ENCODE data around the gene APOF. TPM values are rescaled to one million over a fixed set of nuclear protein-coding genes. Genes with fewer than 3 reads are reported as not detected.

APOF gene
- total and polyA plus RNA-seq, 10 of the 15 experiments (the other 5 are each of a cell fraction or from before 2014, with no cell fraction given): 0.04 to 0.19 (median 0.11) TPM; not detected in 5

DNA sequence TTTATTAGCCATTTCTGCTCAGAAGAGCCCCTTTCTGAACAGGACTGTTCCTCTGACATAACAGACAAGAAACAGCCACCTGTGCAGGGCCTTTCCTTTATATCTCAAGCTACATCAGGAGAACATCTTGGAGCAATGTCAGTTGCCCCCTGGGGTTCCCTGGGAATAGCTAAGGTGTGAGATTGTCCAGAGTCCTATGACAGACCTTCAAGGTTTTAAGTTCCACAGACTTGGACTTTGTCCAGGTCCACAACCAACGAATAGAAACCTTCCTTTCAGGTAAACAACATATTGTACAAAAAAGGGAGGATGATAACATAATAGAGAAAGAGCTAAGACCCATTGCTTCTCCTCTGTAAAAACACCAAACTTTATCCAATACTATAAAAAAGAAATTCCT is 21.0 kb downstream of the APOF start:
- Histone ChIP-seq H3K9ac (ENCODE audit: control insufficient read depth, insufficient read depth, low read length) (no peak overlapping the region), H3K9me3 (replicated peaks; ENCODE audit: control insufficient read depth, insufficient read depth, low read length) (no peaks in the 10 kb centered on the region), H2AFZ (ENCODE audit: control insufficient read depth, low read depth, low read length) (no peak overlapping the region), H3K4me2 (ENCODE audit: control insufficient read depth, insufficient read depth) (no peak overlapping the region), H3K79me2 (ENCODE audit: control insufficient read depth, insufficient read depth, low read length) (no peaks in the 10 kb centered on the region), H3K4me1 (ENCODE audit: control insufficient read depth, insufficient read depth, low read length) (peaks cover 18% of the 10 kb centered on the region), H3K27me3 (replicated peaks in 1 of 2; ENCODE audit: control insufficient read depth in 2 of 2, insufficient read depth in 2 of 2, low read length in 1 of 2) (no peaks in the 10 kb centered on the region), H3K4me3 (no peak overlapping the region), H3K36me3 (ENCODE audit: control insufficient read depth in 2 of 2, insufficient read depth in 2 of 2, low read length in 1 of 2) (peaks cover 6 to 23% of the 10 kb centered on the region in 2 experiments; a peak in 3 of 4 replicates), H3K27ac (ENCODE audit: control insufficient read depth, insufficient read depth) (no peak overlapping the region), H4K20me1 (ENCODE audit: control insufficient read depth, insufficient read depth) (no peaks in the 10 kb centered on the region)
- SMC1A ChIA-PET (ENCODE audit: uncharacterized antibody, unreplicated experiment): interaction anchor here (1.0 to 2.3 kb wide), 5 partner anchors 9 to 123 kb away, joined by 3 to 12 read pairs (median 3); no protein-coding TSS in a partner anchor
- ATAC-seq (no peak), FAIRE-seq (no peak), DNase-seq (ENCODE audit: low read depth, low spot score) (no peak)
- CTCF ChIA-PET: interaction anchor here (0.8 to 1.8 kb wide), 4 partner anchors 10 to 122 kb away, joined by 3 to 5 read pairs (median 4); partner anchors contain the start of gene STAT2
- POLR2A ChIA-PET: interaction anchor here (0.6 to 11.4 kb wide), 3 partner anchors 10 to 567 kb away, joined by 4 to 140 read pairs (median 8); partner anchors contain the start of genes APOF and STAT2
- in situ Hi-C loops (cut with MboI) (no loop called here), intact Hi-C loops (cut with micrococcal nuclease; ENCODE audit: unreplicated experiment) (no loop called here)
- BruUV-seq (replicated peaks): no TSS peak
- 85% methylated on average over 1 of the region's 1 CpG for WGBS (ENCODE audit: insufficient coverage, insufficient replicate concordance, low lambda C conversion rate, missing lambda C conversion rate)
- TF ChIP-seq CHD1 (IDR thresholded peaks at IDR 0.05; ENCODE audit: low read depth, low read length) (no peak), SIX5 (IDR thresholded peaks at IDR 0.05; ENCODE audit: low read depth, low read length, severe bottlenecking) (no peak), EZH2 (IDR thresholded peaks at IDR 0.05; ENCODE audit: borderline replicate concordance, control insufficient read depth, low read depth, low read length) (no peak), NFXL1 (IDR thresholded peaks at IDR 0.05; ENCODE audit: borderline replicate concordance) (no peak)
- RAD21 ChIA-PET (ENCODE audit: unreplicated experiment): no interaction called here

DNA sequence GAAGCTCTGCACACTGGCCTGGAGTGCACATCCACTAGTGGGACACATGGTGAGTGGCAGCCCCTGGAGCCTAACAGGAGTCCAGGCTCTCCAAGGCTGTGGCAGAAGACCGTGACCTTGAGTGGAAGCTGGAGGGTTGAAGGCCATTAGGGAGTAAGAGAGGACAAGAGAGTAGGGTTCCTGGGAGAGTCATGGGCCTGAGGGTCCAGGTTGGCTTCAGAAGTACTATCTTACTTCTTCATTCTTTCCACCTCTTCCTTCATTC is 23.6 kb downstream of the APOF start:
- intact Hi-C loops (cut with micrococcal nuclease; ENCODE audit: unreplicated experiment): no loop called here
- ChIA-PET POLR2A (interaction anchor here (0.6 to 11.4 kb wide), 7 partner anchors 21 to 182 kb away, joined by 3 to 140 read pairs (median 4); partner anchors contain the start of genes APOF, CNPY2, STAT2 and TIMELESS), SMC1A (ENCODE audit: uncharacterized antibody, unreplicated experiment) (interaction anchor here (0.6 to 2.9 kb wide), 5 partner anchors 20 to 322 kb away, joined by 3 to 28 read pairs (median 3); partner anchors contain the start of genes CNPY2 and STAT2), RAD21 (ENCODE audit: unreplicated experiment) (interaction anchor here (1.4 to 4.6 kb wide), 3 partner anchors 20 to 125 kb away, joined by 8 to 47 read pairs (median 9); partner anchors contain the start of gene STAT2), CTCF (interaction anchor here (0.7 to 3.6 kb wide), 6 partner anchors 9 to 125 kb away, joined by 3 to 21 read pairs (median 4); partner anchors contain the start of genes ANKRD52, RNF41 and STAT2)
- H3K9ac ChIP-seq (ENCODE audit: control insufficient read depth, insufficient read depth, low read length): peak overlapping the region; percentile 64
- WGBS (ENCODE audit: insufficient coverage, insufficient replicate concordance, low lambda C conversion rate, missing lambda C conversion rate): 94% methylated on average over 1 of the region's 1 CpG
- H3K4me3 ChIP-seq: peak overlapping the region; percentile 40; the same call in 1 of the 2 replicates
- H3K4me2 ChIP-seq (ENCODE audit: control insufficient read depth, insufficient read depth): peak overlapping the region; percentile 88
- peaks cover 5 to 18% of the 10 kb centered on the region in 2 experiments; a peak in 3 of 4 replicates for H3K36me3 ChIP-seq (ENCODE audit: control insufficient read depth in 2 of 2, insufficient read depth in 2 of 2, low read length in 1 of 2)
- ATAC-seq (no peak), FAIRE-seq (no peak), DNase-seq (ENCODE audit: low read depth, low spot score) (no peak)
- H3K27me3 ChIP-seq (replicated peaks in 1 of 2; ENCODE audit: control insufficient read depth in 2 of 2, insufficient read depth in 2 of 2, low read length in 1 of 2): no peaks in the 10 kb centered on the region
- H4K20me1 ChIP-seq (ENCODE audit: control insufficient read depth, insufficient read depth): no peaks in the 10 kb centered on the region
- peaks cover 1% of the 10 kb centered on the region; the same call in 1 of the 2 replicates for H3K79me2 ChIP-seq (ENCODE audit: control insufficient read depth, insufficient read depth, low read length)
- peak overlapping the region; percentile 72; the same call in 1 of the 2 replicates for H2AFZ ChIP-seq (ENCODE audit: control insufficient read depth, low read depth, low read length)
- TF ChIP-seq, protein P1, sequence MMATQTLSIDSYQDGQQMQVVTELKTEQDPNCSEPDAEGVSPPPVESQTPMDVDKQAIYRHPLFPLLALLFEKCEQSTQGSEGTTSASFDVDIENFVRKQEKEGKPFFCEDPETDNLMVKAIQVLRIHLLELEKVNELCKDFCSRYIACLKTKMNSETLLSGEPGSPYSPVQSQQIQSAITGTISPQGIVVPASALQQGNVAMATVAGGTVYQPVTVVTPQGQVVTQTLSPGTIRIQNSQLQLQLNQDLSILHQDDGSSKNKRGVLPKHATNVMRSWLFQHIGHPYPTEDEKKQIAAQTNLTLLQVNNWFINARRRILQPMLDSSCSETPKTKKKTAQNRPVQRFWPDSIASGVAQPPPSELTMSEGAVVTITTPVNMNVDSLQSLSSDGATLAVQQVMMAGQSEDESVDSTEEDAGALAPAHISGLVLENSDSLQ (IDR thresholded peaks at IDR 0.05): peak; percentile 60
- TF ChIP-seq, protein P2, sequence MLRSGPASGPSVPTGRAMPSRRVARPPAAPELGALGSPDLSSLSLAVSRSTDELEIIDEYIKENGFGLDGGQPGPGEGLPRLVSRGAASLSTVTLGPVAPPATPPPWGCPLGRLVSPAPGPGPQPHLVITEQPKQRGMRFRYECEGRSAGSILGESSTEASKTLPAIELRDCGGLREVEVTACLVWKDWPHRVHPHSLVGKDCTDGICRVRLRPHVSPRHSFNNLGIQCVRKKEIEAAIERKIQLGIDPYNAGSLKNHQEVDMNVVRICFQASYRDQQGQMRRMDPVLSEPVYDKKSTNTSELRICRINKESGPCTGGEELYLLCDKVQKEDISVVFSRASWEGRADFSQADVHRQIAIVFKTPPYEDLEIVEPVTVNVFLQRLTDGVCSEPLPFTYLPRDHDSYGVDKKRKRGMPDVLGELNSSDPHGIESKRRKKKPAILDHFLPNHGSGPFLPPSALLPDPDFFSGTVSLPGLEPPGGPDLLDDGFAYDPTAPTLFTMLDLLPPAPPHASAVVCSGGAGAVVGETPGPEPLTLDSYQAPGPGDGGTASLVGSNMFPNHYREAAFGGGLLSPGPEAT (IDR thresholded peaks at IDR 0.05; ENCODE audit: low read depth): no peak
- TF ChIP-seq SUZ12 (IDR thresholded peaks at IDR 0.05; ENCODE audit: unreplicated experiment) (no peak), LARP7 (IDR thresholded peaks at IDR 0.05) (peak; percentile 29; the same call in 1 of the 2 replicates)
- TF ChIP-seq, protein P3, sequence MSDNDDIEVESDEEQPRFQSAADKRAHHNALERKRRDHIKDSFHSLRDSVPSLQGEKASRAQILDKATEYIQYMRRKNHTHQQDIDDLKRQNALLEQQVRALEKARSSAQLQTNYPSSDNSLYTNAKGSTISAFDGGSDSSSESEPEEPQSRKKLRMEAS (IDR thresholded peaks at IDR 0.05; ENCODE audit: low read depth, low read length): no peak
- H3K4me1 ChIP-seq (ENCODE audit: control insufficient read depth, insufficient read depth, low read length): peaks cover 24% of the 10 kb centered on the region
- H3K9me3 ChIP-seq (replicated peaks; ENCODE audit: control insufficient read depth, insufficient read depth, low read length): no peaks in the 10 kb centered on the region
- in situ Hi-C loops (cut with MboI): no loop called here
- BruUV-seq (replicated peaks): no TSS peak
- peak overlapping the region; percentile 89 for H3K27ac ChIP-seq (ENCODE audit: control insufficient read depth, insufficient read depth)
